ENCODE results near the gene PSMB7.

Gene PSMB7

DNA sequence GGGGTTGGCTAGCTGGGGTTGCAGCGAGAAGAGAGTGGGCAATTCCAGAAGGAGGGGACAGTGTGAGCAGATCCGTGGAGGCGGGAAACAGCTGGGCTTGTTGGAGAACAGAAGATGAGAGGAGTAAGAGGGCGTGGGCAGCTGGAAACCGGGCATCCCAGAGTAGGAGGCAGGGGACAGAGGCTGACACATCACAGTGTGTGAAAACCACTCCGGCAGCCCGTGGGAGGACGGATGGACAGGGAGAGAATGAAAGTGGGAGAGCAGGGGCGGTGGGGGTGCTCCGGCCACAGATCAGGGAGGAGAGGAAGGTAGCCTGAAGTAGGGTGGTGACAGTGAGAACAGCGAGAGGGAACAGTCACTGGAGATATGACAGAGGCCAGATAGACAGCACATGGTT, 8.3 kb upstream of the PSMB7 start:
- Histone ChIP-seq H3K27me3 (ENCODE audit: control insufficient read depth, insufficient read depth, low read length) (peaks cover 6% of the 10 kb centered on the region), H3K4me3 (ENCODE audit: low read length) (no peak overlapping the region), H3K27ac (ENCODE audit: low read length) (no peak overlapping the region), H3K4me1 (ENCODE audit: control insufficient read depth, low read depth, low read length) (no peaks in the 10 kb centered on the region), H3K36me3 (ENCODE audit: control insufficient read depth, low read depth, low read length) (no peaks in the 10 kb centered on the region), H3K9me3 (ENCODE audit: control insufficient read depth, low read depth, low read length) (no peaks in the 10 kb centered on the region), H3K9ac (ENCODE audit: low read length) (no peak overlapping the region)

DNA sequence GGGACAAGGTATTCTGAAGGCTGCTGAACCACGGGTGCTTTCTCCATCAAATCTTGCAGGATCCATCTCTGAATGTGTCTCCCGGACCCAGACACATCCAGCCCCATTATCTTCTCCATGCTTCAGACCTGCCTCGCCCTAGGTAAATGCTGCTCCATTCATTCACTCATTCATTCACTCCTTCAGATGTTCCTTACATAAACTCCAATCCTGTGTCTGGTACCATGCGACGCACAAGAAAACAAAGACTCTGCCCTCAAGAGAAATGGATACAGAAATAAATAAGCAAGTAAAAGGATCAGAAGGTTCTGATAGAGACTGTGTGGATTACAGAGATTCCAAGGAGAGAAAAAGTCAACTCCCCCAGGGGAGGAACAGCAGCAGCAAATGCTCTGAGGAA, 7.9 kb upstream of the PSMB7 start:
- Histone ChIP-seq H3K9me3 (ENCODE audit: control insufficient read depth, low read depth, low read length) (no peaks in the 10 kb centered on the region), H3K4me1 (ENCODE audit: control insufficient read depth, low read depth, low read length) (no peaks in the 10 kb centered on the region), H3K27ac (ENCODE audit: low read length) (no peak overlapping the region), H3K27me3 (ENCODE audit: control insufficient read depth, insufficient read depth, low read length) (peaks cover 6% of the 10 kb centered on the region), H3K9ac (ENCODE audit: low read length) (no peak overlapping the region), H3K4me3 (ENCODE audit: low read length) (no peak overlapping the region), H3K36me3 (ENCODE audit: control insufficient read depth, low read depth, low read length) (no peaks in the 10 kb centered on the region)

DNA sequence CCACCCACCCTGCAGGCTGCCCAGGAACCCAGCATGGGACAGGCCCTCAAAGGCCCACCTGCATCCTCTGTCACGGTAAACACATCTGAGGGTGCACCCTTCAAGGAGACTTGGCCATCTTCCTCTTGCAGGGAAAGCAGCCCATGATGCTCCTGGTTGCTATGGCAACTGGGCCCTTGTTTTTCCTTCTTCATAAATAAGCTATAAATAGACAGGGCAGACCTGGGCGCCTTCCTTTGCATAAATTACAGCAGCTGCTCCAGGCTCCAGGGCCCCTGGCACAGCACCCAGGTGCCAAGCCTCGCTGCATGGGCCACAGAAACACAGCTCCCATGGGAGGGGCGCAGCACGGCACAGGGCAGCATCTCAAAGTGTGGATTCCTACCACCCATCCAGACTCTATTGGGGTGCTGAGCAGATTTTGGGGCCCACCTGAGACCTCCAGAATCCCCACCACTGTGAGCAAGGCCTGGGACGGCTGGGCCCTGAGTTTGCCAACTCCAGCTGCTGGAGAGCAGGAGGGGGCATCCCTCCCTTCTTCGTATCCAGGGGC, 5.8 kb upstream of the PSMB7 start:
- no peaks in the 10 kb centered on the region for H3K4me1 ChIP-seq (ENCODE audit: control insufficient read depth, low read depth, low read length)
- H3K27ac ChIP-seq (ENCODE audit: low read length) = no peak overlapping the region
- no peaks in the 10 kb centered on the region for H3K9me3 ChIP-seq (ENCODE audit: control insufficient read depth, low read depth, low read length)
- H3K4me3 ChIP-seq (ENCODE audit: low read length) = no peak overlapping the region
- H3K9ac ChIP-seq (ENCODE audit: low read length) = no peak overlapping the region
- H3K36me3 ChIP-seq (ENCODE audit: control insufficient read depth, low read depth, low read length) = no peaks in the 10 kb centered on the region
- peaks cover 6% of the 10 kb centered on the region for H3K27me3 ChIP-seq (ENCODE audit: control insufficient read depth, insufficient read depth, low read length)

DNA sequence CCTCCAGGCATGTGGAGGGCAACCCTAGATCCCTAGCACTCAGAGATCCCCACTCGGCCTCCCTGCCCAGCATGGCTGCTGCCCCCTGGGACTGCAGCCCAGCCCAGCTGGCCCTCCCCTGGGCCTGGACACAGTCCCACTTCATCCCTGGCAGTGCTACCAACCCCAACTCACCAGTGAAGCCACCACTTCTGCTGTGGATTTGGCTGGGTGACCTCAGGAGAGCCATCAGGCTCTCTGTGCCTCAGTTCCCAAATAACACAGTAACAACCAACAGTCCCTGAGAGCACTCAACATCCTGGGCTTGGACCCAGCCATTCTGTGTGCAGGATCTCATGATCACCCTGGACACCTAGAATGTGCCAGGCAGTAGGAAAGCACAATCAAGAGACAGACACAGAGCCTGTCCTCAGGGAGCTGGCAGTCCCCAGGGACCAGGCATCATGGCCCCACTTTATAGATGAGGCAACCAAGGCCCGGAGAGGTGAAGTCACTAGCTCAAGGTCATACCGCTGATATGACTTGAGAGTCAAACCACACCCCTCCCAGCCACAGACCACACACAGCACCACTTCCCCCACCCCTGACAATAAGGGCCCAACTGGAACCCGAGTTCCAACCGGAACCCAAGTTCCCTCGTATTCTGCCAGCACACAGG, 4.7 kb upstream of the PSMB7 start:
- Histone ChIP-seq H3K4me3 (ENCODE audit: low read length) (no peak overlapping the region), H3K9me3 (ENCODE audit: control insufficient read depth, low read depth, low read length) (no peaks in the 10 kb centered on the region), H3K27me3 (ENCODE audit: control insufficient read depth, insufficient read depth, low read length) (peaks cover 6% of the 10 kb centered on the region), H3K36me3 (ENCODE audit: control insufficient read depth, low read depth, low read length) (no peaks in the 10 kb centered on the region), H3K4me1 (ENCODE audit: control insufficient read depth, low read depth, low read length) (no peaks in the 10 kb centered on the region), H3K27ac (ENCODE audit: low read length) (no peak overlapping the region), H3K9ac (ENCODE audit: low read length) (no peak overlapping the region)

DNA sequence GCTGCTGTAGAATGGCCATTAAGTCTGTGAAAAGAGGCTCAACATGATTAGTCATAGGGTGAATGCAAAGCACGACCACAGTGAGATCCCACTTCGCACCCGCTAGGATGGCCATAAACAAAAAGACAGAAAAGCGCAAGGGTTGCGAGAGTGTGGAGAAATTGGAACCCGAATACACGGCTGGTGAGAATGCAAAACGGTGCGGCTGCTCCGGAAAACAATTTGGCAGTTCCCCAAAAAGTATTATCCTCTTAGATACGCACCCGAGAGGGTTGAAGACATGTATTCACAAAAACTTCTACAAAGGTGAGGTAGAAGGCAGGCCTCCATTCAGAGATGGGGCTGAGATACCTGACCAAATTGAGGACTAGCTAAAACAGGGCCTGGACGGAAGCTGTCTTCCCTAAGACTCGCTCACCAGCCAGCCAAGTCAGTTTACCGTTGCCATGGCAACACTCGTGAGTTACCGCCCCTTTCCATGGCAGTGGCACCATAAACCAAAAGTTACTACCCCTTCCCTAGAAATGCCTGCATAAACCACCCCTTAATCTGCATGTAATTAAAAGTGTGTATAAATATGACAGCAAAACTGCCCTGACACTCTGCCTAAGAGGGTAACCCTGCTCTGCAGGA, 726 bp upstream of the PSMB7 start:
- no peak overlapping the region for H3K4me3 ChIP-seq (ENCODE audit: low read length)
- H3K9ac ChIP-seq (ENCODE audit: low read length) = no peak overlapping the region
- peaks cover 5% of the 10 kb centered on the region for H3K4me1 ChIP-seq (ENCODE audit: control insufficient read depth, low read depth, low read length)

DNA sequence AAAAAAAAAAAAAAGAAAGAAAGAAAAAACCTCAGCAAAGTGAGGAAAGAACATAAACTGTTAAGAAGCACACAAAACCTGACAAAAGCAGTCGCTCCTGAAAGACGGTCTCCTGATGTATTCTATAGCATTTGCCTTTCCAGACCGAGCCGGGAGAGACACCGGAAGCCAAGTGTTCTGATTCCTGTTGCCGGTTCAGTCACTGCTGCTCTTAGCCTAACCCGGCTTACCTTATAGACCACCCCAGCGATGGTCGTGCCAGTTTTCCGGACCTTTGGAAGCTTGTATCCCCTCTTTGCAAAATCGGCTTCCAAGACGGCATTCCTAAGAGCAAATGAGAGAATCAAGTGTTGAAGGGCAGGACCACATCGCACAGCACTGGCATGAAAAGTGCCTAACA, 630 bp downstream of the PSMB7 start:
- Histone ChIP-seq H3K36me3 (ENCODE audit: control insufficient read depth, low read depth, low read length) (peaks cover 38% of the 10 kb centered on the region), H3K27ac (ENCODE audit: low read length) (peak overlapping the region; percentile 34), H3K4me3 (ENCODE audit: low read length) (peak overlapping the region; percentile 79), H3K9ac (ENCODE audit: low read length) (peak overlapping the region; percentile 80), H3K27me3 (ENCODE audit: control insufficient read depth, insufficient read depth, low read length) (no peaks in the 10 kb centered on the region), H3K9me3 (ENCODE audit: control insufficient read depth, low read depth, low read length) (no peaks in the 10 kb centered on the region), H3K4me1 (ENCODE audit: control insufficient read depth, low read depth, low read length) (peaks cover 5% of the 10 kb centered on the region)

More for the DNA sequence above, 726 bp upstream of the PSMB7 start:
- Histone ChIP-seq H3K27me3 (ENCODE audit: control insufficient read depth, insufficient read depth, low read length) (no peaks in the 10 kb centered on the region), H3K36me3 (ENCODE audit: control insufficient read depth, low read depth, low read length) (peaks cover 31% of the 10 kb centered on the region), H3K27ac (ENCODE audit: low read length) (no peak overlapping the region), H3K9me3 (ENCODE audit: control insufficient read depth, low read depth, low read length) (no peaks in the 10 kb centered on the region)

DNA sequence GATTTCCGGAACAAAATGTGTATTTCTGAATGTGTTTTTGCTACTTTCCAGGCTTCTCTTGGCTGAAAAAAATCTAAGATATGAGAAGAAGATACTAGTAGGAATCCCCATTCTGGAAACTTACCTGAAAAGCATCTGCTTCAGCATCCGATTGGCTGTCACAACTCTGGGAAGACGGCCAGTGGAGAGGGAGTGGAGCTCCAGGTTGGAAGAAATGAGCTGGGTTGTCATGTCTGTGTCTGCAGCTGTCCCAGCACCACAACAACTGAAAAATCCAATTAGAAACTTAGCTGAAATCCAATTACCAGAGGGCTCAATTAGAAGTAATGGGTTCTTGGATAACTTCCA, 3.0 kb downstream of the PSMB7 start:
- H3K9me3 ChIP-seq (ENCODE audit: control insufficient read depth, low read depth, low read length) = no peaks in the 10 kb centered on the region
- no peaks in the 10 kb centered on the region for H3K27me3 ChIP-seq (ENCODE audit: control insufficient read depth, insufficient read depth, low read length)
- H3K36me3 ChIP-seq (ENCODE audit: control insufficient read depth, low read depth, low read length) = peaks cover 58% of the 10 kb centered on the region
- H3K9ac ChIP-seq (ENCODE audit: low read length) = no peak overlapping the region
- peaks cover 5% of the 10 kb centered on the region for H3K4me1 ChIP-seq (ENCODE audit: control insufficient read depth, low read depth, low read length)
- H3K4me3 ChIP-seq (ENCODE audit: low read length) = no peak overlapping the region
- H3K27ac ChIP-seq (ENCODE audit: low read length) = no peak overlapping the region

DNA sequence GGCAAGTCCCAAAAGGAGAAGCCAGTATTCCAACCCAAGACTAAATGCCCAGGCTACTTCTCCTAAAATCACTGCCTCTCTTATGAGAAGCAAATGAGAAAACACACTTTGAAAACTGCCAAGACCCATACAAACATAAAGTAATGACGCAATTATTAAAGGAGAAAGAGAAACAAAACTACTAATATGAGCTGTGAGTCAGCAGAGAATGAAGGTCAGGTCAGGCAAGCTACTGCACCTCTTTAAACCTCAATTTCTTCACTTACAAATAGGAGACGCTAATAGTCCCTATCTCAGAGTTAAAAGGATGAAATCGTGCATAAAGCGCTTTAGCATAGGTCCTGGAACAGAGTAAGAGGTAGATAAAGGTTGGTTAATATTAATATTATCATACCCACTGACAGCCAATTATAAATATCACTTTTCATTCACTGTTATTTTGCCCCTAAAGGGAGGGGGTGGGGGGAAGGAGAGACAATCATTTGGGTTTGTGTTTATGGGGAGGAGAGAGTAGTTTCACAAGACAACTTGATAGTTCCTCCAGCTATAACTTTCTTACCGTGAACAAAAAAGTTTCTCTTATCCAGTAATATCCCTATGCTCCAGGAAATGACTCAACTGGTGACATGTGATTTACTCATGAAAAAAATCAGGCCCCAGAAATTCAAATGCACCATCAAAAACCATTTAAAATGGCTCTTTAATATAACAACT, 3.6 kb downstream of the PSMB7 start:
- H3K4me1 ChIP-seq (ENCODE audit: control insufficient read depth, low read depth, low read length) = peaks cover 5% of the 10 kb centered on the region
- H3K9me3 ChIP-seq (ENCODE audit: control insufficient read depth, low read depth, low read length) = no peaks in the 10 kb centered on the region
- H3K36me3 ChIP-seq (ENCODE audit: control insufficient read depth, low read depth, low read length) = peaks cover 63% of the 10 kb centered on the region
- H3K4me3 ChIP-seq (ENCODE audit: low read length) = no peak overlapping the region
- no peak overlapping the region for H3K9ac ChIP-seq (ENCODE audit: low read length)
- H3K27me3 ChIP-seq (ENCODE audit: control insufficient read depth, insufficient read depth, low read length) = no peaks in the 10 kb centered on the region
- H3K27ac ChIP-seq (ENCODE audit: low read length) = no peak overlapping the region

DNA sequence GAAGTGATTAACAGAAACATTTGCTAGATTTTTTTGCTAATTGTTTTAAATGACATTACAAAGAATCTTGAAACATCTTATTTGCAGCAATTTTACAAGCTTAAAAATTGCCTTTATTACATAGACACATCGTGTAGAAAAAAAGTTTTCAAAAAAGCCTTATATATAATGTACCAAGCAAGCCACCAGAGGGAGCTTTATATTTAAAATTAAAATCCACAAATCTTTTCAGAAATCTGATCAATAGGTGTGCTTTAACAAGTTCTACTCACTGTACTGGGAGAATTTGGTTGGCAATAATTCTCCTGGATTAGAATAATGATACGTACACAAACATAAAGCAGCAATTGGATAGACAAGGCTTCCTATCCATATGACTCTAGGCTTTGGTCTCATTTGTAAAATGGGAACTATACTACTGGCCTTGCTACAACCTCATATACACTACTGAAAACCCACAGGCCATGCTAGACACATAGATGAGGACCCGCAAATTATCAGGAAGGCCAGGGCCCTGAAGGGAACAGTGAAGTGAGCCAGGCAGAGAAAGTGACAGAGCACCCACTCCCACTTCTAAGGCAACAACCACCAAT, 4.8 kb downstream of the PSMB7 start:
- Histone ChIP-seq H3K9ac (ENCODE audit: low read length) (no peak overlapping the region), H3K9me3 (ENCODE audit: control insufficient read depth, low read depth, low read length) (no peaks in the 10 kb centered on the region), H3K4me1 (ENCODE audit: control insufficient read depth, low read depth, low read length) (peaks cover 5% of the 10 kb centered on the region), H3K27me3 (ENCODE audit: control insufficient read depth, insufficient read depth, low read length) (no peaks in the 10 kb centered on the region), H3K27ac (ENCODE audit: low read length) (no peak overlapping the region), H3K36me3 (ENCODE audit: control insufficient read depth, low read depth, low read length) (peaks cover 73% of the 10 kb centered on the region), H3K4me3 (ENCODE audit: low read length) (no peak overlapping the region)

DNA sequence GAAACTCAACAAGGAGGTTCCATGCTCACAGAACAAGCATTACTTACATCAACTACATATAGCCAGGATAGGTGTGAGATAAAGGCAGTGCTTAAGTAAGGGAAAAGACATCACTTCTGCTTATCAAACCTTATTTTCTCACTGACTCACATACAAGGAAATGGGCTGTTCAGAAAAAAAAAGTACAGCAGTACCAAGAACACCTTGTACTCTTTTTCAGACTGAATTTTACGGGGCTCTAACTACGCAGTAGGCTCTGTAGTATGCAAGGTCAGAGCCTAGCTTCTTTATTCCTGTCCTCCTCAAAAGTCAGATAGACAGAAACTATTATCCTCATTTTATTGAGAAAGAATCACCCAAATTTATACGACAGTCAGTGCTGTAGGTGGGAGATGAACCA, 5.8 kb downstream of the PSMB7 start:
- H3K27me3 ChIP-seq (ENCODE audit: control insufficient read depth, insufficient read depth, low read length) = no peaks in the 10 kb centered on the region
- no peak overlapping the region for H3K4me3 ChIP-seq (ENCODE audit: low read length)
- H3K4me1 ChIP-seq (ENCODE audit: control insufficient read depth, low read depth, low read length) = peaks cover 5% of the 10 kb centered on the region
- no peak overlapping the region for H3K27ac ChIP-seq (ENCODE audit: low read length)
- H3K9ac ChIP-seq (ENCODE audit: low read length) = no peak overlapping the region
- peaks cover 80% of the 10 kb centered on the region for H3K36me3 ChIP-seq (ENCODE audit: control insufficient read depth, low read depth, low read length)
- no peaks in the 10 kb centered on the region for H3K9me3 ChIP-seq (ENCODE audit: control insufficient read depth, low read depth, low read length)

DNA sequence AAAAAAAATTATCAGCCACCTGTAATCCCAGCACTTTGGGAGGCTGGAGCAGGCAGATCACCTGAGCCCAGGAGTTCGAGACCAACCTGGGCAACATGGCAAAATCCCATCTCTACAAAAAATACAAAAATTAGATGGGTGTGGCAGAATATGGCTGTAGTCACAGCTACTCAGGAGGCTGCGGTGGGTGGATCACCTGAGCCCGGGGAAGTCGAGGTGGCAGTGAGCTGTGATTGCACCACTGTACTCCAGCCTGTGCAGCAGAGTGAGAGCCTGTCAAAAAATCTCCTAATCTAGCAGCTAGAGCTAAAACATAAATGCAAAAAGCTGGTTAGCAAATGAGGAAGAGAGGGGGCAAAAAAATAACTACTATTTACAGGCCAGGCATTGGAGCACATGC, 12.0 kb downstream of the PSMB7 start:
- H3K9ac ChIP-seq (ENCODE audit: low read length) = no peak overlapping the region
- H3K9me3 ChIP-seq (ENCODE audit: control insufficient read depth, low read depth, low read length) = no peaks in the 10 kb centered on the region
- no peak overlapping the region for H3K4me3 ChIP-seq (ENCODE audit: low read length)
- peaks cover 7% of the 10 kb centered on the region for H3K4me1 ChIP-seq (ENCODE audit: control insufficient read depth, low read depth, low read length)
- H3K36me3 ChIP-seq (ENCODE audit: control insufficient read depth, low read depth, low read length) = peaks cover 62% of the 10 kb centered on the region
- no peak overlapping the region for H3K27ac ChIP-seq (ENCODE audit: low read length)
- no peaks in the 10 kb centered on the region for H3K27me3 ChIP-seq (ENCODE audit: control insufficient read depth, insufficient read depth, low read length)
